Measurements from ENCODE around the gene FAR2.

DNA sequence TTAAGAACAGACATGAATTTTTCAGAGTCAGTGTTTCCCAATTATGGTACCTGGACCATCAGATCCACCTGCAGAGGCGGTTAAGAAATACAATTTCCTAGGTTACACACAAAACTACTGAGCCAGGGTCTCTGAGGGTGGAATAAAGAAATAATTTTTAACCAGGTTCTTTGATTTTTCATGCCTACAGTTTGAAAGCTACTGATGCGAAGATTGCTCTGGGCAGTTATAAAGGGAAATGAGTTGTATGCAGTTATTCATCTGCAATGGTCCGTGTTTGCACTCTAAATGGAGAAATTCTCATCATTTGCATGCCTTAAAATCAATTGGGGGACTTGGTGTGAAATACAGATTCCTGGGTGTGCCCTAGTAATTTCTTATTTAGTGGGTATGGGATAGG lies 142.1 kb downstream of the FAR2 start:
- TF ChIP-seq, protein P1, sequence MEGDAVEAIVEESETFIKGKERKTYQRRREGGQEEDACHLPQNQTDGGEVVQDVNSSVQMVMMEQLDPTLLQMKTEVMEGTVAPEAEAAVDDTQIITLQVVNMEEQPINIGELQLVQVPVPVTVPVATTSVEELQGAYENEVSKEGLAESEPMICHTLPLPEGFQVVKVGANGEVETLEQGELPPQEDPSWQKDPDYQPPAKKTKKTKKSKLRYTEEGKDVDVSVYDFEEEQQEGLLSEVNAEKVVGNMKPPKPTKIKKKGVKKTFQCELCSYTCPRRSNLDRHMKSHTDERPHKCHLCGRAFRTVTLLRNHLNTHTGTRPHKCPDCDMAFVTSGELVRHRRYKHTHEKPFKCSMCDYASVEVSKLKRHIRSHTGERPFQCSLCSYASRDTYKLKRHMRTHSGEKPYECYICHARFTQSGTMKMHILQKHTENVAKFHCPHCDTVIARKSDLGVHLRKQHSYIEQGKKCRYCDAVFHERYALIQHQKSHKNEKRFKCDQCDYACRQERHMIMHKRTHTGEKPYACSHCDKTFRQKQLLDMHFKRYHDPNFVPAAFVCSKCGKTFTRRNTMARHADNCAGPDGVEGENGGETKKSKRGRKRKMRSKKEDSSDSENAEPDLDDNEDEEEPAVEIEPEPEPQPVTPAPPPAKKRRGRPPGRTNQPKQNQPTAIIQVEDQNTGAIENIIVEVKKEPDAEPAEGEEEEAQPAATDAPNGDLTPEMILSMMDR (IDR thresholded peaks at IDR 0.05; ENCODE audit: insufficient read depth, low read length, poor library complexity, severe bottlenecking): no peak
- TF ChIP-seq EZH2phosphoT487 (conservative IDR thresholded peaks at IDR 0.05; ENCODE audit: low read length): no peak

Measured in SU-DHL-6 (cell line).